Measurements from ENCODE around the gene UBE3B. TPM values are rescaled to one million over a fixed set of nuclear protein-coding genes. Genes with fewer than 3 reads are reported as not detected.
"Not testable (repeated sequence)": the region's sequence is repeated elsewhere in the genome, so short reads cannot be mapped to it uniquely, and the experiment has no call there.

The UBE3B gene
- total RNA-seq, 1 donor from 2014 or later: 39.1 TPM

GRCh38 chr12:109439181-109439580, 38.3 kb upstream of the UBE3B start:
- no peak overlapping the region for H3K4me3 ChIP-seq
- no peak for ATAC-seq
- no peak for TF ChIP-seq CTCF (IDR thresholded peaks at IDR 0.05)
- H3K9me3 ChIP-seq: no peaks in the 10 kb centered on the region
- no peak overlapping the region for H3K27ac ChIP-seq
- H3K4me1 ChIP-seq: no peaks in the 10 kb centered on the region
- H3K27me3 ChIP-seq: no peaks in the 10 kb centered on the region
- intact Hi-C loops (cut with DNase I): no loop called here
- no peak for DNase-seq
- H3K36me3 ChIP-seq: peaks cover 2% of the 10 kb centered on the region

GRCh38 chr12:109439951-109440350, 37.5 kb upstream of the UBE3B start:
- H3K27me3 ChIP-seq; ATAC-seq; H3K4me1 ChIP-seq; H3K4me3 ChIP-seq; H3K9me3 ChIP-seq; intact Hi-C loops (cut with DNase I); H3K36me3 ChIP-seq; DNase-seq; H3K27ac ChIP-seq: not testable (repeated sequence)

GRCh38 chr12:109440851-109441490, 36.5 kb upstream of the UBE3B start:
- Histone ChIP-seq H3K27ac (peak overlapping the region; percentile 27), H3K27me3 (no peaks in the 10 kb centered on the region), H3K36me3 (peaks cover 20% of the 10 kb centered on the region), H3K4me3 (no peak overlapping the region), H3K9me3 (no peaks in the 10 kb centered on the region), H3K4me1 (peaks cover 10% of the 10 kb centered on the region)
- intact Hi-C loops (cut with DNase I): no loop called here
- TF ChIP-seq CTCF (IDR thresholded peaks at IDR 0.05): no peak
- no peak for ATAC-seq
- DNase-seq: no peak

- peak; percentile 35 for TF ChIP-seq CTCF (IDR thresholded peaks at IDR 0.05)
- no peaks in the 10 kb centered on the region for H3K27me3 ChIP-seq
- peak; percentile 86 for ATAC-seq
- H3K27ac ChIP-seq: peak overlapping the region; percentile 58
- no peak overlapping the region for H3K4me3 ChIP-seq
- H3K4me1 ChIP-seq: peaks cover 10% of the 10 kb centered on the region
- intact Hi-C loops (cut with DNase I): no loop called here
- no peak for DNase-seq
- peaks cover 48% of the 10 kb centered on the region for H3K36me3 ChIP-seq
- H3K9me3 ChIP-seq: no peaks in the 10 kb centered on the region
Measured at GRCh38 chr12:109443794-109444193, 33.6 kb upstream of the UBE3B start.

GRCh38 chr12:109444259-109444658, 33.2 kb upstream of the UBE3B start:
- no peaks in the 10 kb centered on the region for H3K9me3 ChIP-seq
- TF ChIP-seq CTCF (IDR thresholded peaks at IDR 0.05): no peak
- H3K27me3 ChIP-seq: no peaks in the 10 kb centered on the region
- ATAC-seq: peak; percentile 51
- H3K27ac ChIP-seq: peak overlapping the region; percentile 58
- H3K4me1 ChIP-seq: peaks cover 10% of the 10 kb centered on the region
- intact Hi-C loops (cut with DNase I): no loop called here
- no peak overlapping the region for H3K4me3 ChIP-seq
- peaks cover 52% of the 10 kb centered on the region for H3K36me3 ChIP-seq
- no peak for DNase-seq

GRCh38 chr12:109445191-109445609, 32.2 kb upstream of the UBE3B start:
- peak overlapping the region; percentile 58 for H3K27ac ChIP-seq
- intact Hi-C loops (cut with DNase I): no loop called here
- no peak for ATAC-seq

More at GRCh38 chr12:109445191-109445609, 32.2 kb upstream of the UBE3B start:
- no peak for DNase-seq
- no peaks in the 10 kb centered on the region for H3K9me3 ChIP-seq
- TF ChIP-seq CTCF (IDR thresholded peaks at IDR 0.05): no peak
- H3K27me3 ChIP-seq: no peaks in the 10 kb centered on the region
- H3K36me3 ChIP-seq: peaks cover 57% of the 10 kb centered on the region
- H3K4me3 ChIP-seq: no peak overlapping the region
- peaks cover 10% of the 10 kb centered on the region for H3K4me1 ChIP-seq

Measured in upper lobe of right lung (tissue), 1 donor.